Measurements from ENCODE around the gene KLRF2.
A peak's percentile ranks its signal among the peaks of the same experiment; 100 is the strongest.

KLRF2 gene

GRCh38 chr12:9881246-9881645 is at the start of gene KLRF2:
Gene KLRF2 (plus strand): TSS chr12:9881489. CDS start chr12:9881596, 107 bp downstream.
- no peak within 1 kb of the TSS for H3K4me3 Mint-ChIP-seq
- H3K27me3 Mint-ChIP-seq, result no peaks in the 10 kb centered on the region
- H3K27ac Mint-ChIP-seq, result no peak within 1 kb of the TSS
- intact Hi-C loops (cut with micrococcal nuclease), result no loop called here
- no peaks in the 10 kb centered on the region for H3K4me1 Mint-ChIP-seq (ENCODE audit: low read depth)
- H3K9me3 Mint-ChIP-seq, result no peaks in the 10 kb centered on the region
- H3K36me3 Mint-ChIP-seq (ENCODE audit: low read depth), result no peaks in the 10 kb centered on the region

GRCh38 chr12:9831720-9832119 is 49.6 kb upstream of the KLRF2 start:
- H3K27ac Mint-ChIP-seq, result no peak overlapping the region

GRCh38 chr12:9843407-9843806 is 37.9 kb upstream of the KLRF2 start:
- intact Hi-C loops (cut with micrococcal nuclease), result no loop called here
- Mint-ChIP-seq H3K27me3 (no peaks in the 10 kb centered on the region), H3K36me3 (ENCODE audit: low read depth) (peaks cover 7% of the 10 kb centered on the region), H3K9me3 (peaks cover 26% of the 10 kb centered on the region), H3K4me1 (ENCODE audit: low read depth) (no peaks in the 10 kb centered on the region), H3K4me3 (no peak overlapping the region), H3K27ac (no peak overlapping the region)

More at GRCh38 chr12:9831720-9832119, 49.6 kb upstream of the KLRF2 start:
- Mint-ChIP-seq H3K4me1 (ENCODE audit: low read depth) (no peaks in the 10 kb centered on the region), H3K27me3 (no peaks in the 10 kb centered on the region), H3K4me3 (no peak overlapping the region), H3K9me3 (no peaks in the 10 kb centered on the region), H3K36me3 (ENCODE audit: low read depth) (no peaks in the 10 kb centered on the region)
- intact Hi-C loops (cut with micrococcal nuclease), result no loop called here

- intact Hi-C loops (cut with micrococcal nuclease), result no loop called here
- Mint-ChIP-seq H3K4me3 (no peak overlapping the region), H3K4me1 (ENCODE audit: low read depth) (peaks cover 11% of the 10 kb centered on the region), H3K9me3 (peaks cover 30% of the 10 kb centered on the region), H3K27ac (no peak overlapping the region), H3K27me3 (no peaks in the 10 kb centered on the region), H3K36me3 (ENCODE audit: low read depth) (peaks cover 54% of the 10 kb centered on the region)
Measured at GRCh38 chr12:9848899-9849298, 32.4 kb upstream of the KLRF2 start.

GRCh38 chr12:9851050-9851449 is 30.2 kb upstream of the KLRF2 start:
- Mint-ChIP-seq H3K4me3 (no peak overlapping the region), H3K27ac (no peak overlapping the region), H3K4me1 (ENCODE audit: low read depth) (peaks cover 14% of the 10 kb centered on the region), H3K36me3 (ENCODE audit: low read depth) (peaks cover 76% of the 10 kb centered on the region), H3K27me3 (no peaks in the 10 kb centered on the region), H3K9me3 (peaks cover 28% of the 10 kb centered on the region)
- intact Hi-C loops (cut with micrococcal nuclease), result no loop called here

GRCh38 chr12:9851927-9852326 is 29.4 kb upstream of the KLRF2 start:
- Mint-ChIP-seq H3K4me1 (ENCODE audit: low read depth) (peaks cover 23% of the 10 kb centered on the region), H3K36me3 (ENCODE audit: low read depth) (peaks cover 80% of the 10 kb centered on the region), H3K9me3 (peaks cover 19% of the 10 kb centered on the region), H3K27ac (no peak overlapping the region), H3K4me3 (no peak overlapping the region), H3K27me3 (no peaks in the 10 kb centered on the region)
- intact Hi-C loops (cut with micrococcal nuclease), result no loop called here

GRCh38 chr12:9856151-9856550 is 25.1 kb upstream of the KLRF2 start:
- peaks cover 30% of the 10 kb centered on the region for H3K4me1 Mint-ChIP-seq (ENCODE audit: low read depth)
- intact Hi-C loops (cut with micrococcal nuclease), result no loop called here
- H3K36me3 Mint-ChIP-seq (ENCODE audit: low read depth), result peaks cover 73% of the 10 kb centered on the region
- H3K27me3 Mint-ChIP-seq, result no peaks in the 10 kb centered on the region
- H3K27ac Mint-ChIP-seq, result peak overlapping the region; percentile 51
- no peaks in the 10 kb centered on the region for H3K9me3 Mint-ChIP-seq
- no peak overlapping the region for H3K4me3 Mint-ChIP-seq

GRCh38 chr12:9856894-9857293 is 24.4 kb upstream of the KLRF2 start:
- peak overlapping the region; percentile 51 for H3K27ac Mint-ChIP-seq
- no peak overlapping the region for H3K4me3 Mint-ChIP-seq
- H3K36me3 Mint-ChIP-seq (ENCODE audit: low read depth), result peaks cover 68% of the 10 kb centered on the region
- H3K27me3 Mint-ChIP-seq, result no peaks in the 10 kb centered on the region
- peaks cover 30% of the 10 kb centered on the region for H3K4me1 Mint-ChIP-seq (ENCODE audit: low read depth)
- intact Hi-C loops (cut with micrococcal nuclease), result no loop called here
- H3K9me3 Mint-ChIP-seq, result no peaks in the 10 kb centered on the region

GRCh38 chr12:9858135-9858534 is 23.2 kb upstream of the KLRF2 start:
- H3K9me3 Mint-ChIP-seq, result peaks cover 7% of the 10 kb centered on the region
- intact Hi-C loops (cut with micrococcal nuclease), result no loop called here
- H3K4me3 Mint-ChIP-seq, result no peak overlapping the region
- no peaks in the 10 kb centered on the region for H3K27me3 Mint-ChIP-seq
- H3K4me1 Mint-ChIP-seq (ENCODE audit: low read depth), result peaks cover 27% of the 10 kb centered on the region
- H3K36me3 Mint-ChIP-seq (ENCODE audit: low read depth), result peaks cover 65% of the 10 kb centered on the region
- H3K27ac Mint-ChIP-seq, result no peak overlapping the region

- Mint-ChIP-seq H3K4me1 (ENCODE audit: low read depth) (peaks cover 34% of the 10 kb centered on the region), H3K36me3 (ENCODE audit: low read depth) (peaks cover 41% of the 10 kb centered on the region), H3K27ac (peak overlapping the region; percentile 80), H3K4me3 (peak overlapping the region; percentile 51), H3K27me3 (no peaks in the 10 kb centered on the region), H3K9me3 (peaks cover 23% of the 10 kb centered on the region)
- intact Hi-C loops (cut with micrococcal nuclease), result loop anchor here (5.0 kb wide), 2 partner anchors 53 to 108 kb away; no protein-coding TSS in a partner anchor
Measured at GRCh38 chr12:9864913-9865675, 16.2 kb upstream of the KLRF2 start.

GRCh38 chr12:9866860-9867269 is 14.4 kb upstream of the KLRF2 start:
- intact Hi-C loops (cut with micrococcal nuclease), result loop anchor here (5.0 kb wide), 2 partner anchors 55 to 110 kb away; no protein-coding TSS in a partner anchor
- Mint-ChIP-seq H3K27ac (peak overlapping the region; percentile 80), H3K4me1 (ENCODE audit: low read depth) (peaks cover 35% of the 10 kb centered on the region), H3K4me3 (peak overlapping the region; percentile 73), H3K9me3 (peaks cover 23% of the 10 kb centered on the region), H3K27me3 (no peaks in the 10 kb centered on the region), H3K36me3 (ENCODE audit: low read depth) (peaks cover 34% of the 10 kb centered on the region)

GRCh38 chr12:9867531-9867930 is 13.8 kb upstream of the KLRF2 start:
- H3K4me3 Mint-ChIP-seq, result peak overlapping the region; percentile 71
- H3K4me1 Mint-ChIP-seq (ENCODE audit: low read depth), result peaks cover 36% of the 10 kb centered on the region
- peaks cover 22% of the 10 kb centered on the region for H3K9me3 Mint-ChIP-seq
- H3K27ac Mint-ChIP-seq, result peak overlapping the region; percentile 80
- no peaks in the 10 kb centered on the region for H3K27me3 Mint-ChIP-seq
- intact Hi-C loops (cut with micrococcal nuclease), result loop anchor here (5.0 kb wide), 2 partner anchors 55 to 110 kb away; no protein-coding TSS in a partner anchor
- peaks cover 31% of the 10 kb centered on the region for H3K36me3 Mint-ChIP-seq (ENCODE audit: low read depth)

- Mint-ChIP-seq H3K27ac (peak overlapping the region; percentile 100), H3K4me1 (ENCODE audit: low read depth) (peaks cover 32% of the 10 kb centered on the region), H3K4me3 (peak overlapping the region; percentile 72), H3K27me3 (no peaks in the 10 kb centered on the region), H3K9me3 (peaks cover 14% of the 10 kb centered on the region), H3K36me3 (ENCODE audit: low read depth) (peaks cover 23% of the 10 kb centered on the region)
- intact Hi-C loops (cut with micrococcal nuclease), result loop anchor here (5.0 kb wide), 2 partner anchors 56 to 111 kb away; no protein-coding TSS in a partner anchor
Measured at GRCh38 chr12:9868311-9868801, 12.9 kb upstream of the KLRF2 start.

- H3K9me3 Mint-ChIP-seq, result peaks cover 8% of the 10 kb centered on the region
- H3K27me3 Mint-ChIP-seq, result no peaks in the 10 kb centered on the region
- H3K27ac Mint-ChIP-seq, result peak overlapping the region; percentile 100
- H3K4me3 Mint-ChIP-seq, result peak overlapping the region; percentile 72
- intact Hi-C loops (cut with micrococcal nuclease), result loop anchor here (5.0 kb wide), 2 partner anchors 57 to 112 kb away; no protein-coding TSS in a partner anchor
- H3K4me1 Mint-ChIP-seq (ENCODE audit: low read depth), result peaks cover 32% of the 10 kb centered on the region
- H3K36me3 Mint-ChIP-seq (ENCODE audit: low read depth), result peaks cover 17% of the 10 kb centered on the region
Measured at GRCh38 chr12:9868951-9869306, 12.4 kb upstream of the KLRF2 start.

All from dendritic cell treated with granulocyte-macrophage colony-stimulating factor and Interleukin-4, amounts not matched to agents 40 ng/mL and 50 ng/mL, for 4 days (primary cell).